ENCODE measurements around the gene OR2L2.

The OR2L2 gene

DNA sequence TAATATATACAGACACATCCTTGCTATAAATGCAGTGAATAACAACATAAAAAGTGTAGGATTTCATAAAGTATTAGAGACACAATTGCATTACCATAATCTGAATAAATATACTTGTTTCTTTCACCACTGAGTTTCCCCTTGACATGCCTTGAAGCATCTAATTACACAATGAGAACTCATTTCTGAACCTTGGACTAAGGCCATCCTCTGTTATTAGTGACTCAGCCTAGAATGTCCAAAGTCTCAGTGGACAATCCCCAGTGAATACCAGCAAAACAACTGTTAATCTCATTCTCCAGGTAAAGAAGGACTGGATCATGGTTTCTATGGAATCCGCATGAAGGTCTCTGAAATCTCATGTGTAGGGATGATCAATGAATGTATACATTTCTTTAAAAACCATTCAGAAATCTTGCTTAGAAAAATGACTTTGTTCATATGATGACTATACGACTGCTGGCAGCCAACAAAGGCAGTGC is 16.6 kb upstream of the OR2L2 start, which contains the start of gene OR2L5:
TSS of gene OR2L5 (plus strand) at position 432 of the 482 bp plus-strand sequence. CDS start 8,288 bp downstream, outside the sequence.
- H3K4me1 ChIP-seq (ENCODE audit: insufficient read depth, low read length, severe bottlenecking): no peaks in the 10 kb centered on the region
- no peak for TF ChIP-seq EZH2 (IDR thresholded peaks at IDR 0.05; ENCODE audit: borderline replicate concordance, low read length)
- TF ChIP-seq, protein P1, sequence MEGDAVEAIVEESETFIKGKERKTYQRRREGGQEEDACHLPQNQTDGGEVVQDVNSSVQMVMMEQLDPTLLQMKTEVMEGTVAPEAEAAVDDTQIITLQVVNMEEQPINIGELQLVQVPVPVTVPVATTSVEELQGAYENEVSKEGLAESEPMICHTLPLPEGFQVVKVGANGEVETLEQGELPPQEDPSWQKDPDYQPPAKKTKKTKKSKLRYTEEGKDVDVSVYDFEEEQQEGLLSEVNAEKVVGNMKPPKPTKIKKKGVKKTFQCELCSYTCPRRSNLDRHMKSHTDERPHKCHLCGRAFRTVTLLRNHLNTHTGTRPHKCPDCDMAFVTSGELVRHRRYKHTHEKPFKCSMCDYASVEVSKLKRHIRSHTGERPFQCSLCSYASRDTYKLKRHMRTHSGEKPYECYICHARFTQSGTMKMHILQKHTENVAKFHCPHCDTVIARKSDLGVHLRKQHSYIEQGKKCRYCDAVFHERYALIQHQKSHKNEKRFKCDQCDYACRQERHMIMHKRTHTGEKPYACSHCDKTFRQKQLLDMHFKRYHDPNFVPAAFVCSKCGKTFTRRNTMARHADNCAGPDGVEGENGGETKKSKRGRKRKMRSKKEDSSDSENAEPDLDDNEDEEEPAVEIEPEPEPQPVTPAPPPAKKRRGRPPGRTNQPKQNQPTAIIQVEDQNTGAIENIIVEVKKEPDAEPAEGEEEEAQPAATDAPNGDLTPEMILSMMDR (IDR thresholded peaks at IDR 0.05; ENCODE audit: low read length): no peak
- H3K4me2 ChIP-seq (ENCODE audit: low read length): no peak within 1 kb of the TSS
- no peak within 1 kb of the TSS for H3K9ac ChIP-seq (ENCODE audit: low read length)
- no peak within 1 kb of the TSS for H2AFZ ChIP-seq (ENCODE audit: low read length)
- no peaks in the 10 kb centered on the region for H3K36me3 ChIP-seq (ENCODE audit: insufficient read depth, low read length)
- peaks cover 2% of the 10 kb centered on the region; the same call in 1 of the 2 replicates for H3K9me3 ChIP-seq (ENCODE audit: low read length)
- H4K20me1 ChIP-seq (ENCODE audit: insufficient read depth, low read length): no peaks in the 10 kb centered on the region
- no peak within 1 kb of the TSS for H3K4me3 ChIP-seq (ENCODE audit: low read depth, low read length, poor library complexity, severe bottlenecking)
- H3K79me2 ChIP-seq (ENCODE audit: insufficient read depth, low read length): no peaks in the 10 kb centered on the region
- H3K27ac ChIP-seq (ENCODE audit: low read depth, low read length, poor library complexity, severe bottlenecking): no peak within 1 kb of the TSS
- no peaks in the 10 kb centered on the region for H3K27me3 ChIP-seq (ENCODE audit: insufficient read depth, low read length)
- no peaks in the 10 kb centered on the region for H3F3A ChIP-seq (ENCODE audit: insufficient read depth, low read length)
- H3K9me2 ChIP-seq (ENCODE audit: low read depth, low read length): no peaks in the 10 kb centered on the region

DNA sequence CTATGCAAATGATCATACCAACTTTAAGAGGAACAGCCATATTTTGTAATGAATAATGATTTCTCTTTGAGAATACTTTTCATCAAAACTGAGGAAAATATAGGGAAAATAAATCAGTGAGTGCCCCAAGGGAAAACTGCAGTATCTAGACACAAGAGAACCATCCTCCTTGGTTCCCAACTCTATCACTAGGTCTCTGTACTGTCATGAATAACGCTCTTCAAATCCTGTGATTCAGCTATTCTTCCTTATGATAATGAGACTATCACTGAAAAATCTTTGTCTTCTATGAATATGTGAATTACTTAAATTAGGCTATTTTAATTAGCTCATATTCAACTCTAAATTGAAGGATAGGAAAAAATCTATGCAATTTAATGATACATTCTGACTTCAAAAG is 14.1 kb upstream of the OR2L2 start:
- H3F3A ChIP-seq (ENCODE audit: insufficient read depth, low read length): no peaks in the 10 kb centered on the region
- H3K9me2 ChIP-seq (ENCODE audit: low read depth, low read length): no peaks in the 10 kb centered on the region
- H2AFZ ChIP-seq (ENCODE audit: low read length): no peak overlapping the region
- no peaks in the 10 kb centered on the region for H3K9me3 ChIP-seq (ENCODE audit: low read length)
- no peaks in the 10 kb centered on the region for H3K27me3 ChIP-seq (ENCODE audit: insufficient read depth, low read length)
- no peak overlapping the region for H3K4me2 ChIP-seq (ENCODE audit: low read length)
- no peak overlapping the region for H3K27ac ChIP-seq (ENCODE audit: low read depth, low read length, poor library complexity, severe bottlenecking)
- no peaks in the 10 kb centered on the region for H3K36me3 ChIP-seq (ENCODE audit: insufficient read depth, low read length)
- no peaks in the 10 kb centered on the region for H3K4me1 ChIP-seq (ENCODE audit: insufficient read depth, low read length, severe bottlenecking)
- TF ChIP-seq EZH2 (IDR thresholded peaks at IDR 0.05; ENCODE audit: borderline replicate concordance, low read length): no peak
- TF ChIP-seq, protein P1 (IDR thresholded peaks at IDR 0.05; ENCODE audit: low read length): no peak
- no peaks in the 10 kb centered on the region for H3K79me2 ChIP-seq (ENCODE audit: insufficient read depth, low read length)
- no peak overlapping the region for H3K9ac ChIP-seq (ENCODE audit: low read length)
- no peaks in the 10 kb centered on the region for H4K20me1 ChIP-seq (ENCODE audit: insufficient read depth, low read length)
- no peak overlapping the region for H3K4me3 ChIP-seq (ENCODE audit: low read depth, low read length, poor library complexity, severe bottlenecking)

DNA sequence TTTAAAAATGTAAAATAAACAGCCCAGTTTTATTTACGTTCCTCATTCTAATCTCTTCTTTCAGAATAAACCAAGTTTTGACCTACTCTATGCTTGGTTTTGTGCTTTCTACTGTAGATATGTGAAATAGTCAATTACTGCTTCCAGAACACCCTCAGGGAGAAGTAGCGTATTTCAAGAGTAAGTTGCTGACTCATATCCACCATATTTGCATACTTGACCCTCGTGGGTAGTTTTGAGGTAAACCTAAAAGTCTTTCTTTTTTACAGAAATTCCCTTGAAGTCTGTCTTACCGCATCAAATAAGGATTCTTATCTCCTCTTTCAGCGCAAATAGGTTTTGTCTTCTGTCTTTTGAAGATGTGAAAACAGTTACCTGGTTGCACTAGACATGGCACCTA is 15.3 kb downstream of the OR2L2 start:
- Histone ChIP-seq H3K27ac (ENCODE audit: low read depth, low read length, poor library complexity, severe bottlenecking) (no peak overlapping the region), H3K27me3 (ENCODE audit: insufficient read depth, low read length) (no peaks in the 10 kb centered on the region), H3K4me3 (ENCODE audit: low read depth, low read length, poor library complexity, severe bottlenecking) (no peak overlapping the region)

More for the DNA sequence above, 15.3 kb downstream of the OR2L2 start:
- no peaks in the 10 kb centered on the region for H3K4me1 ChIP-seq (ENCODE audit: insufficient read depth, low read length, severe bottlenecking)
- no peaks in the 10 kb centered on the region for H3K79me2 ChIP-seq (ENCODE audit: insufficient read depth, low read length)
- H2AFZ ChIP-seq (ENCODE audit: low read length): no peak overlapping the region
- no peak overlapping the region for H3K9ac ChIP-seq (ENCODE audit: low read length)
- H3K4me2 ChIP-seq (ENCODE audit: low read length): no peak overlapping the region
- H3K9me3 ChIP-seq (ENCODE audit: low read length): no peaks in the 10 kb centered on the region
- TF ChIP-seq, protein P1 (IDR thresholded peaks at IDR 0.05; ENCODE audit: low read length): no peak
- no peak for TF ChIP-seq EZH2 (IDR thresholded peaks at IDR 0.05; ENCODE audit: borderline replicate concordance, low read length)
- H4K20me1 ChIP-seq (ENCODE audit: insufficient read depth, low read length): no peaks in the 10 kb centered on the region
- H3F3A ChIP-seq (ENCODE audit: insufficient read depth, low read length): no peaks in the 10 kb centered on the region
- H3K9me2 ChIP-seq (ENCODE audit: low read depth, low read length): no peaks in the 10 kb centered on the region
- H3K36me3 ChIP-seq (ENCODE audit: insufficient read depth, low read length): no peaks in the 10 kb centered on the region
